ENCODE data around the gene TSHZ2.

Gene TSHZ2

GRCh38 chr20:52996130-52996529, 24.0 kb downstream of the TSHZ2 start:
- Histone ChIP-seq H2BK5ac (ENCODE audit: low read depth, low read length, poor library complexity, severe bottlenecking) (no peak overlapping the region), H4K91ac (ENCODE audit: low read length) (no peak overlapping the region), H3K4me2 (ENCODE audit: low read length, poor library complexity, severe bottlenecking) (no peak overlapping the region), H3K36me3 (ENCODE audit: control insufficient read depth in 1 of 2, insufficient read depth in 2 of 2, low read depth in 1 of 2, low read length in 2 of 2) (peaks cover 0 to 16% of the 10 kb centered on the region in 2 experiments), H2AFZ (ENCODE audit: low read depth, low read length) (no peak overlapping the region), H4K8ac (ENCODE audit: low read length) (no peak overlapping the region), H3K27ac (ENCODE audit: low read length, poor library complexity, severe bottlenecking) (no peak overlapping the region), H2AK5ac (ENCODE audit: low read length, severe bottlenecking) (no peak overlapping the region), H3K4ac (ENCODE audit: low read depth in 1 of 2, low read length in 2 of 2) (no peak overlapping the region), H3K27me3 (ENCODE audit: control insufficient read depth in 1 of 2, insufficient read depth in 1 of 2, low read length in 2 of 2) (no peaks in the 10 kb centered on the region), H2BK15ac (ENCODE audit: low read depth, poor library complexity, severe bottlenecking) (no peak overlapping the region), H3K79me1 (replicated peaks; ENCODE audit: low read length, poor library complexity, severe bottlenecking) (no peaks in the 10 kb centered on the region), H3K4me3 (ENCODE audit: insufficient read depth in 1 of 2, low read depth in 1 of 2, low read length in 2 of 2) (no peak overlapping the region), H3K9ac (ENCODE audit: low read length) (no peak overlapping the region), H3K23ac (ENCODE audit: low read length in 2 of 2) (no peak overlapping the region), H3K4me1 (ENCODE audit: control insufficient read depth, insufficient read depth, low read depth, low read length) (no peaks in the 10 kb centered on the region), H2BK12ac (ENCODE audit: low read length in 2 of 2) (no peak overlapping the region), H3K18ac (ENCODE audit: low read depth in 1 of 2, low read length in 2 of 2) (no peak overlapping the region), H3K14ac (ENCODE audit: low read length in 2 of 2) (no peak overlapping the region), H3K9me3 (ENCODE audit: control insufficient read depth, low read length) (no peaks in the 10 kb centered on the region), H2BK120ac (ENCODE audit: low read depth, low read length) (no peak overlapping the region)
- no peak for DNase-seq
- WGBS, result no CpG with 5 or more reads among the region's 1 CpG

DNA sequence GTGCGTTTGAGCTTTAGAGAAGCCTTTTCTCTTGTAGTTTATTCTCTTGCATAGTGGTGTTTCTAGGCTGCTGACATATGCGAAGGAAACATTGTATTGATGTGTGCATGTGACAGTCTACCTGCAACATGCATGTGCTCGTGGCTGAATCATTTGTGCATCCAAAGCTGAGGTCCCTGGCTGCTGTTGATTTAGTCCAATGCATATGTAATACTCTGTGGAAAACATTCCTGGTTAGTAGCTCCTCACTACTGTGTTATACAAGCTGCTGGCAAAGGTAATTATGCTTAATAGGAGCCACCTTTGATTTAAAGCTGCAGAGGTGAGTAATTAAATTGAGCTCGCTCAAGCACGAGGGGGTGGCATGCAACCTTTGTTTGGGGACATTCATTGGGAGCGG, 24.5 kb downstream of the TSHZ2 start:
- no peak overlapping the region for H3K18ac ChIP-seq (ENCODE audit: low read depth in 1 of 2, low read length in 2 of 2)
- no peak overlapping the region for H2BK120ac ChIP-seq (ENCODE audit: low read depth, low read length)

GRCh38 chr20:52998268-52998667, 26.1 kb downstream of the TSHZ2 start:
- no peaks in the 10 kb centered on the region for H3K27me3 ChIP-seq (ENCODE audit: control insufficient read depth in 1 of 2, insufficient read depth in 1 of 2, low read length in 2 of 2)
- H3K36me3 ChIP-seq (ENCODE audit: control insufficient read depth in 1 of 2, insufficient read depth in 2 of 2, low read depth in 1 of 2, low read length in 2 of 2), result peaks cover 0 to 16% of the 10 kb centered on the region in 2 experiments
- WGBS, result 98% methylated on average over 6 of the region's 6 CpGs

More for the DNA sequence above, 24.5 kb downstream of the TSHZ2 start:
- Histone ChIP-seq H3K4me1 (ENCODE audit: control insufficient read depth, insufficient read depth, low read depth, low read length) (no peaks in the 10 kb centered on the region), H3K9ac (ENCODE audit: low read length) (no peak overlapping the region), H2AK5ac (ENCODE audit: low read length, severe bottlenecking) (no peak overlapping the region), H3K14ac (ENCODE audit: low read length in 2 of 2) (no peak overlapping the region), H3K36me3 (ENCODE audit: control insufficient read depth in 1 of 2, insufficient read depth in 2 of 2, low read depth in 1 of 2, low read length in 2 of 2) (peaks cover 0 to 16% of the 10 kb centered on the region in 2 experiments), H3K4me2 (ENCODE audit: low read length, poor library complexity, severe bottlenecking) (no peak overlapping the region), H4K91ac (ENCODE audit: low read length) (peak overlapping the region; percentile 50), H3K27ac (ENCODE audit: low read length, poor library complexity, severe bottlenecking) (no peak overlapping the region), H3K4ac (ENCODE audit: low read depth in 1 of 2, low read length in 2 of 2) (no peak overlapping the region), H3K9me3 (ENCODE audit: control insufficient read depth, low read length) (no peaks in the 10 kb centered on the region), H2BK12ac (ENCODE audit: low read length in 2 of 2) (no peak overlapping the region), H2BK15ac (ENCODE audit: low read depth, poor library complexity, severe bottlenecking) (no peak overlapping the region), H3K23ac (ENCODE audit: low read length in 2 of 2) (no peak overlapping the region), H2AFZ (ENCODE audit: low read depth, low read length) (no peak overlapping the region), H3K79me1 (replicated peaks; ENCODE audit: low read length, poor library complexity, severe bottlenecking) (no peaks in the 10 kb centered on the region), H4K8ac (ENCODE audit: low read length) (no peak overlapping the region), H3K4me3 (ENCODE audit: insufficient read depth in 1 of 2, low read depth in 1 of 2, low read length in 2 of 2) (no peak overlapping the region), H3K27me3 (ENCODE audit: control insufficient read depth in 1 of 2, insufficient read depth in 1 of 2, low read length in 2 of 2) (no peaks in the 10 kb centered on the region), H2BK5ac (ENCODE audit: low read depth, low read length, poor library complexity, severe bottlenecking) (no peak overlapping the region)
- no peak for DNase-seq
- 89% methylated on average over 6 of the region's 6 CpGs for WGBS

DNA sequence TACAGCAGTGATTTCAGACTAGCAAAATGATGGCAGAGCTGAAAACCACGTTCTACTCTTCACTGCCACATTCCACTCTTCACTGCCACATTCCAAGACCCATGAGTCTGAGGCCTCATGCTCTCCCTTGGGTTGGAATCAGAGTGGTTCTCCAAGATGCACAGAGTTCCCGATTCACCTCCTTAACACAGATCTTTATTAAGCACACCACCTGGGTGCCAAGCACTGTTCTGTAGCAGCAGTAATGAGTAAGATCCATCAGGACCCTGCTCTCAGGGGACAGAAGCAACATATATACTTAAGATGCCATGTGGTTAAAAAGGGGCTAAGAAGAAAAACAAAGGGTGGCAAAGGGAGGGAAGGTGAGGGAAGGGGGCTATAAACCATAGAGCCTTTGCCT, 26.9 kb downstream of the TSHZ2 start:
- Histone ChIP-seq H3K4me1 (ENCODE audit: control insufficient read depth, insufficient read depth, low read depth, low read length) (no peaks in the 10 kb centered on the region), H2BK12ac (ENCODE audit: low read length in 2 of 2) (no peak overlapping the region), H4K8ac (ENCODE audit: low read length) (no peak overlapping the region), H2BK15ac (ENCODE audit: low read depth, poor library complexity, severe bottlenecking) (no peak overlapping the region), H3K9ac (ENCODE audit: low read length) (no peak overlapping the region), H3K9me3 (ENCODE audit: control insufficient read depth, low read length) (no peaks in the 10 kb centered on the region), H3K27me3 (ENCODE audit: control insufficient read depth in 1 of 2, insufficient read depth in 1 of 2, low read length in 2 of 2) (no peaks in the 10 kb centered on the region), H3K36me3 (ENCODE audit: control insufficient read depth in 1 of 2, insufficient read depth in 2 of 2, low read depth in 1 of 2, low read length in 2 of 2) (peaks cover 0 to 16% of the 10 kb centered on the region in 2 experiments), H3K4me3 (ENCODE audit: insufficient read depth in 1 of 2, low read depth in 1 of 2, low read length in 2 of 2) (no peak overlapping the region), H3K18ac (ENCODE audit: low read depth in 1 of 2, low read length in 2 of 2) (no peak overlapping the region), H3K79me1 (replicated peaks; ENCODE audit: low read length, poor library complexity, severe bottlenecking) (no peaks in the 10 kb centered on the region), H4K91ac (ENCODE audit: low read length) (no peak overlapping the region), H3K14ac (ENCODE audit: low read length in 2 of 2) (no peak overlapping the region), H3K23ac (ENCODE audit: low read length in 2 of 2) (no peak overlapping the region), H2AK5ac (ENCODE audit: low read length, severe bottlenecking) (no peak overlapping the region), H3K4ac (ENCODE audit: low read depth in 1 of 2, low read length in 2 of 2) (no peak overlapping the region), H3K4me2 (ENCODE audit: low read length, poor library complexity, severe bottlenecking) (no peak overlapping the region), H2AFZ (ENCODE audit: low read depth, low read length) (no peak overlapping the region), H2BK5ac (ENCODE audit: low read depth, low read length, poor library complexity, severe bottlenecking) (no peak overlapping the region), H2BK120ac (ENCODE audit: low read depth, low read length) (no peak overlapping the region), H3K27ac (ENCODE audit: low read length, poor library complexity, severe bottlenecking) (no peak overlapping the region)
- no peak for DNase-seq
- WGBS, result 87% methylated on average over 2 of the region's 2 CpGs

More at GRCh38 chr20:52998268-52998667, 26.1 kb downstream of the TSHZ2 start:
- H3K4me3 ChIP-seq (ENCODE audit: insufficient read depth in 1 of 2, low read depth in 1 of 2, low read length in 2 of 2), result no peak overlapping the region
- no peak overlapping the region for H3K4ac ChIP-seq (ENCODE audit: low read depth in 1 of 2, low read length in 2 of 2)
- no peak overlapping the region for H2BK5ac ChIP-seq (ENCODE audit: low read depth, low read length, poor library complexity, severe bottlenecking)
- no peak overlapping the region for H3K23ac ChIP-seq (ENCODE audit: low read length in 2 of 2)
- H3K4me2 ChIP-seq (ENCODE audit: low read length, poor library complexity, severe bottlenecking), result no peak overlapping the region
- no peak overlapping the region for H3K14ac ChIP-seq (ENCODE audit: low read length in 2 of 2)
- no peak overlapping the region for H2BK120ac ChIP-seq (ENCODE audit: low read depth, low read length)
- H4K91ac ChIP-seq (ENCODE audit: low read length), result no peak overlapping the region
- no peak overlapping the region for H3K18ac ChIP-seq (ENCODE audit: low read depth in 1 of 2, low read length in 2 of 2)
- no peak overlapping the region for H3K27ac ChIP-seq (ENCODE audit: low read length, poor library complexity, severe bottlenecking)
- H2AK5ac ChIP-seq (ENCODE audit: low read length, severe bottlenecking), result no peak overlapping the region
- no peaks in the 10 kb centered on the region for H3K79me1 ChIP-seq (replicated peaks; ENCODE audit: low read length, poor library complexity, severe bottlenecking)
- H3K4me1 ChIP-seq (ENCODE audit: control insufficient read depth, insufficient read depth, low read depth, low read length), result no peaks in the 10 kb centered on the region
- H2AFZ ChIP-seq (ENCODE audit: low read depth, low read length), result no peak overlapping the region
- H4K8ac ChIP-seq (ENCODE audit: low read length), result no peak overlapping the region
- H3K9ac ChIP-seq (ENCODE audit: low read length), result no peak overlapping the region
- no peak overlapping the region for H2BK12ac ChIP-seq (ENCODE audit: low read length in 2 of 2)
- no peaks in the 10 kb centered on the region for H3K9me3 ChIP-seq (ENCODE audit: control insufficient read depth, low read length)
- DNase-seq, result no peak
- no peak overlapping the region for H2BK15ac ChIP-seq (ENCODE audit: low read depth, poor library complexity, severe bottlenecking)

Data from mesenchymal stem cell (in vitro differentiated cells and primary cell).